Calu3 (cell line): Measurements from ENCODE around the gene DPPA5. TPM values are rescaled to one million over a fixed set of nuclear protein-coding genes. Genes with fewer than 3 reads are reported as not detected.
A peak's percentile ranks its signal among the peaks of the same experiment; 100 is the strongest.

ENCODE experiments used
- Bru-seq: library from RNA; stranded (reverse); fragments of 400-500 nt; gene quantifications from one replicate; lab custom pipeline; 2021; lab: Mats Ljungman, UMichigan
- BruChase-seq, 2 experiments: library from RNA; stranded (reverse); fragments of 400-500 nt; gene quantifications; one replicate each; lab custom pipeline; 2021; lab: Mats Ljungman, UMichigan
- BruUV-seq: library from RNA; stranded (reverse); fragments of 400-500 nt; replicated peaks from 2 replicates; lab custom pipeline; 2021; lab: Mats Ljungman, UMichigan
- CTCF ChIA-PET: fragments of 300-600 bp; sonication (Branson Sonifier 250); formaldehyde crosslinking; loops from one replicate; lab custom pipeline; 2022; ENCODE audit warnings: antibody characterized with exemption; lab: Charles Lee
- DNase-seq: peaks from one replicate; pipeline ENCODE4 v3.0.0; 2022
- H3K27ac Mint-ChIP-seq: one replicate; pipeline ENCODE4 v1.8.0; 2022; ENCODE audit warnings: mixed read lengths; ENCODE audit not compliant: unreplicated experiment
- H3K27me3 Mint-ChIP-seq: one replicate; pipeline ENCODE4 v1.8.0; 2022; ENCODE audit warnings: mixed read lengths; ENCODE audit not compliant: unreplicated experiment
- H3K36me3 Mint-ChIP-seq: one replicate; pipeline ENCODE4 v1.8.0; 2022; ENCODE audit warnings: mild to moderate bottlenecking, moderate library complexity, mixed read lengths; ENCODE audit not compliant: insufficient read depth, unreplicated experiment
- H3K4me1 Mint-ChIP-seq: one replicate; pipeline ENCODE4 v1.8.0; 2022; ENCODE audit warnings: mild to moderate bottlenecking, low read depth, mixed read lengths; ENCODE audit not compliant: unreplicated experiment
- H3K4me3 Mint-ChIP-seq: one replicate; pipeline ENCODE4 v1.8.0; 2022; ENCODE audit warnings: mild to moderate bottlenecking, low read depth, moderate library complexity, mixed read lengths; ENCODE audit not compliant: unreplicated experiment
- H3K9me3 Mint-ChIP-seq: one replicate; pipeline ENCODE4 v1.8.0; 2022; ENCODE audit warnings: low read depth, mixed read lengths; ENCODE audit not compliant: unreplicated experiment
- intact Hi-C: fragments of 100-400 bp; cut with micrococcal nuclease; formaldehyde crosslinking; loops from one replicate; pipeline ENCODE4 v1.10.0; 2022; ENCODE audit not compliant: unreplicated experiment
- long read RNA-seq: library from polyadenylated mRNA; stranded (forward); transcript quantifications from one replicate; pipeline ENCODE4 v2.0.0, GENCODE V29; 2022
- total RNA-seq: library from RNA; stranded (reverse); gene quantifications from 2 replicates; pipeline ENCODE4 v1.2.3, GENCODE V29; 2022
- TF ChIP-seq, protein P1 (sequence below): fragments of 200-600 bp; IDR thresholded peaks from one replicate; pipeline ENCODE4 v1.8.0; 2022; ENCODE audit warnings: antibody characterized with exemption; ENCODE audit not compliant: unreplicated experiment

The DPPA5 gene, protein sequence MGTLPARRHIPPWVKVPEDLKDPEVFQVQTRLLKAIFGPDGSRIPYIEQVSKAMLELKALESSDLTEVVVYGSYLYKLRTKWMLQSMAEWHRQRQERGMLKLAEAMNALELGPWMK
- total RNA-seq (not detected in 2 replicates), Bru-seq, nascent RNA (percentile 31 among the genes with signal in this experiment), BruChase-seq, experiment 1, labeled RNA remaining after a 6-hour chase (percentile 39 among the genes with signal in this experiment), BruChase-seq, experiment 2, labeled RNA remaining after a 2-hour chase (percentile 27 among the genes with signal in this experiment)
- long read RNA-seq = 0 reads

DNA sequence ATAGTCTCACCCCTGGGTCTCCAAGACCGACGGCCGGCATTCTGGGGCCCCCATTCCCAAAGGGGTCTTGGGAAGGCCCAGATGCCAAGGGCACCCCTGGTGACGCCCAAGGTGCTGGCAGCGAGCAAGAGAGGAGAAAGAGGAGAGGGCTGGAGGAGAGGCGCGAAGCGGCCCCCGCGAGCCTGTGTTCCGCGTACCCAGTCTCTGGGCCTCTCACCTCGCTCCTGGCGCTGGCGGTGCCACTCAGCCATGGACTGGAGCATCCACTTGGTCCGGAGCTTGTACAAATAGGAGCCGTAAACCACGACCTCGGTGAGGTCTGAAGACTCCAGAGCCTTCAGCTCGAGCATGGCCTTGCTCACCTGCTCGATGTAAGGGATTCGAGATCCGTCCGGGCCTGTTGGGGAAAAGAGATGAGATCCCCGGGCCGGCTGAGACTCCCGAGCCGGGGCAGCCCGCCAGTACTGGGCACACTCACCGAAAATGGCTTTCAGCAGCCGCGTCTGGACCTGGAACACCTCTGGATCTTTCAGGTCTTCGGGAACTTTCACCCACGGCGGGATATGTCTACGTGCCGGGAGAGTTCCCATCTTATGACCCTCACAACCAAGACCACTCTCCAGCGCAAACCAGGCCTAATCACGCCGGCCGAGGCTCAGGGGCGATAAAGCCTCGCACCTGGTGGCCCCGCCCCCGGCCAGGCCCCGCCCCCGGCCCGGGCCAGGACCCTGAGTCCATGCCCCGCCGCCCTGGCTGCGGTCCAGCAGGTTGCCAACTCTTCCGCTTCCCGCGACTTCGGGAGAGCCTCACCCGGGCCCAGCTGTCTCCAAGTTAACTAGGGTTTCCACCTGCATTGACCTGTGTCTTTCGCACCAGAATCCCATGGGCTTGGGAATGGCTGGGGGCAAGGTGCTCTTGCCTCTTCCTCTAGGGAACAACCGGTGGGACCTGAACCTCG, at the start of gene DPPA5:
Gene DPPA5 (minus strand): TSS at position 641 of the 958 bp plus-strand sequence. CDS start 51 bp downstream, at position 590.
- Mint-ChIP-seq H3K4me3 (no peak within 1 kb of the TSS), H3K9me3 (no peaks in the 10 kb centered on the region), H3K27ac (no peak within 1 kb of the TSS), H3K4me1 (no peaks in the 10 kb centered on the region), H3K36me3 (no peaks in the 10 kb centered on the region), H3K27me3 (no peaks in the 10 kb centered on the region)
- TF ChIP-seq, protein P1, sequence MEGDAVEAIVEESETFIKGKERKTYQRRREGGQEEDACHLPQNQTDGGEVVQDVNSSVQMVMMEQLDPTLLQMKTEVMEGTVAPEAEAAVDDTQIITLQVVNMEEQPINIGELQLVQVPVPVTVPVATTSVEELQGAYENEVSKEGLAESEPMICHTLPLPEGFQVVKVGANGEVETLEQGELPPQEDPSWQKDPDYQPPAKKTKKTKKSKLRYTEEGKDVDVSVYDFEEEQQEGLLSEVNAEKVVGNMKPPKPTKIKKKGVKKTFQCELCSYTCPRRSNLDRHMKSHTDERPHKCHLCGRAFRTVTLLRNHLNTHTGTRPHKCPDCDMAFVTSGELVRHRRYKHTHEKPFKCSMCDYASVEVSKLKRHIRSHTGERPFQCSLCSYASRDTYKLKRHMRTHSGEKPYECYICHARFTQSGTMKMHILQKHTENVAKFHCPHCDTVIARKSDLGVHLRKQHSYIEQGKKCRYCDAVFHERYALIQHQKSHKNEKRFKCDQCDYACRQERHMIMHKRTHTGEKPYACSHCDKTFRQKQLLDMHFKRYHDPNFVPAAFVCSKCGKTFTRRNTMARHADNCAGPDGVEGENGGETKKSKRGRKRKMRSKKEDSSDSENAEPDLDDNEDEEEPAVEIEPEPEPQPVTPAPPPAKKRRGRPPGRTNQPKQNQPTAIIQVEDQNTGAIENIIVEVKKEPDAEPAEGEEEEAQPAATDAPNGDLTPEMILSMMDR = no peak
- intact Hi-C loops = no loop called here
- BruUV-seq = no TSS peak
- CTCF ChIA-PET = no interaction called here
- DNase-seq = no peak

DNA sequence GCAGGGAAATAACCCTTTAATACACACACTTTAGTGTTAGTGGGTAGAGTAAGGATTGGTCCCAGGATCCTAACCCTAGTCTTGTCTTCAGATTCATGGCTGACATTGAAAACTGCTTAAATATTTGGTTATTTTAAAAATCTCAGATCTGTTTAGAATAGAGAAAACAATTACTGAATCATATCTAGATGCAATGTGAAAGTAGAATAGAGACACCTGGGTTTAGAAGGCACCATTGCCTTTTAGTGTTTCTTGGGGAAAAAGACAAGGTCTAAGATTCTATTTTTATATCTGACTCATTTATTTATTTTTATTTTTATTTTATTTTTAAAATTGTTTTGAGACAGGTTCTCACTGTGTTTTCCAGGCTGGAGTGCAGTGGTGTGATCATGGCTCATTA, 46.6 kb upstream of the DPPA5 start:
- no peak overlapping the region for H3K27ac Mint-ChIP-seq
- H3K4me3 Mint-ChIP-seq = no peak overlapping the region
- no peaks in the 10 kb centered on the region for H3K9me3 Mint-ChIP-seq
- TF ChIP-seq, protein P1 = no peak
- CTCF ChIA-PET = no interaction called here
- H3K36me3 Mint-ChIP-seq = peaks cover 13% of the 10 kb centered on the region
- intact Hi-C loops = no loop called here
- BruUV-seq = no TSS peak
- DNase-seq = no peak
- H3K27me3 Mint-ChIP-seq = no peaks in the 10 kb centered on the region
- no peaks in the 10 kb centered on the region for H3K4me1 Mint-ChIP-seq

DNA sequence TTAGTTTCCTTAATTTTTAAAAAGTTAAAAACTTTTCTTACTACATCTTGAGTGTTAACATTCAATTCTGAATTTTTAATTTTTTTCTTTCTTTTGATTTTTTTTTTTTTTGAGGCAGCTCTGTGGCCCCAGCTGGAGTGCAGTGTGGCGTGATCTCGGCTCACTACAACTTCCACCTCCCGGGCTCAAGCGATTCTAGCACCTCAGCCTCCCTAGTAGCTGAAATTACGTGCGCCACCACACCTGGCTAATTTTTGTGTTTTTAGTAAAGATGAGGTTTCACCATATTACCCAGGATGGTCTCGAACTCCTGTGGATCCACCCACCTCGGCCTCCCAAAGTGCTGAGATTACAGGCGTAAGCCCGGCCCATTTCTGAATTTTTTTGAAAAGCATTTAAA, 41.8 kb upstream of the DPPA5 start:
- no peak for DNase-seq
- TF ChIP-seq, protein P1 = no peak
- intact Hi-C loops = no loop called here
- Mint-ChIP-seq H3K27ac (no peak overlapping the region), H3K27me3 (no peaks in the 10 kb centered on the region), H3K4me3 (peak overlapping the region; percentile 92), H3K4me1 (peaks cover 7% of the 10 kb centered on the region), H3K36me3 (peaks cover 24% of the 10 kb centered on the region), H3K9me3 (no peaks in the 10 kb centered on the region)
- CTCF ChIA-PET = no interaction called here
- no TSS peak for BruUV-seq

DNA sequence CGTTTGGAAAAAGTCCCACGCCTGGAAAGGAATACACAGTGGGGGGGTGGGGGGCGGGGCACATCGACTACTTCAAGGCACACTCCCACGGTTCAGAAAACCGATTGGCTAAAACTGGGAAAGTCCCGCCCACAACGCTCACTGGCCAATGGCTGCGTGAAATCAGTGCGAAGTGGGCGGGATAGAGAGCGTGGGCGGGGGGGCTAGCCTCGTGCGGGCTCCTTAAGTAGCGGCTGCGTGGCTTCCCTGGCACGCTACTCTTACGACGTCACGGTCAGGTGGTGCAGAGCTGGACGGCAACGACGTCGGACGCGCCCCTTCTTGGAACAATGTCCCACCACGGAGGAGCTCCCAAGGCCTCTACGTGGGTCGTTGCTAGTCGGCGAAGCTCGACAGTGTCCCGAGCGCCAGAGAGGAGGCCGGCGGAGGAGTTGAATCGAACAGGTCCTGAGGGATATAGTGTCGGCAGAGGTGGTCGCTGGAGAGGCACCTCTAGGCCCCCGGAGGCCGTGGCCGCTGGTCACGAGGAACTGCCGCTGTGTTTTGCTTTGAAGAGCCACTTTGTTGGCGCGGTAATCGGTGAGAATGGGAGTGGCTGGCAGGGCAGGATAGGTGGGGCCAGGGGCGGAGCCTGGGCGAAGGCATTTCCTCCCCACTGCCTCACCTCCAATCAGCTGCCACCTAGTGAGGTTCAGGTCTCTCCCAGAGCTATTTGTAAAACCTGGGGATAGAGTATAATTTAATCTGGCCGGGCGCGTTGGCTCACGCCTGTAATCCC, 40.7 kb upstream of the DPPA5 start, which contains the start of gene DDX43:
Gene DDX43 (plus strand): TSS at position 252 of the 778 bp plus-strand sequence. CDS start 78 bp downstream, at position 330.
- H3K4me1 Mint-ChIP-seq = peaks cover 7% of the 10 kb centered on the region

More for the DNA sequence above, 40.7 kb upstream of the DPPA5 start, which contains the start of gene DDX43:
- intact Hi-C loops = no loop called here
- peak within 1 kb of the TSS; percentile 98 for H3K27ac Mint-ChIP-seq
- H3K9me3 Mint-ChIP-seq = no peaks in the 10 kb centered on the region
- BruUV-seq = no TSS peak
- H3K36me3 Mint-ChIP-seq = peaks cover 24% of the 10 kb centered on the region
- TF ChIP-seq, protein P1 = no peak
- H3K27me3 Mint-ChIP-seq = no peaks in the 10 kb centered on the region
- H3K4me3 Mint-ChIP-seq = peak within 1 kb of the TSS; percentile 92
- CTCF ChIA-PET = interaction anchor here (0.6 to 1.3 kb wide), 4 partner anchors 56 to 774 kb away, joined by 4 to 7 read pairs (median 6); partner anchors contain the start of gene EEF1A1
- peak; percentile 94 for DNase-seq
